Activated naive CD8-positive, alpha-beta T cell (primary cell): Measurements from ENCODE around the gene CEBPE.

Experiments used
- H3K27ac Mint-ChIP-seq: one replicate; pipeline ENCODE4 v1.8.0; 2021; ENCODE audit warnings: mixed read lengths
- H3K27me3 Mint-ChIP-seq: one replicate; pipeline ENCODE4 v1.8.0; 2021; ENCODE audit warnings: mixed read lengths
- H3K36me3 Mint-ChIP-seq: one replicate; pipeline ENCODE4 v1.8.0; 2021; ENCODE audit warnings: mixed read lengths
- H3K4me1 Mint-ChIP-seq: one replicate; pipeline ENCODE4 v1.8.0; 2021; ENCODE audit warnings: low read depth, mixed read lengths
- H3K4me3 Mint-ChIP-seq: one replicate; pipeline ENCODE4 v1.8.0; 2021; ENCODE audit warnings: mild to moderate bottlenecking, mixed read lengths
- H3K9me3 Mint-ChIP-seq: one replicate; pipeline ENCODE4 v1.8.0; 2021; ENCODE audit warnings: low read depth, mixed read lengths

The CEBPE gene

DNA sequence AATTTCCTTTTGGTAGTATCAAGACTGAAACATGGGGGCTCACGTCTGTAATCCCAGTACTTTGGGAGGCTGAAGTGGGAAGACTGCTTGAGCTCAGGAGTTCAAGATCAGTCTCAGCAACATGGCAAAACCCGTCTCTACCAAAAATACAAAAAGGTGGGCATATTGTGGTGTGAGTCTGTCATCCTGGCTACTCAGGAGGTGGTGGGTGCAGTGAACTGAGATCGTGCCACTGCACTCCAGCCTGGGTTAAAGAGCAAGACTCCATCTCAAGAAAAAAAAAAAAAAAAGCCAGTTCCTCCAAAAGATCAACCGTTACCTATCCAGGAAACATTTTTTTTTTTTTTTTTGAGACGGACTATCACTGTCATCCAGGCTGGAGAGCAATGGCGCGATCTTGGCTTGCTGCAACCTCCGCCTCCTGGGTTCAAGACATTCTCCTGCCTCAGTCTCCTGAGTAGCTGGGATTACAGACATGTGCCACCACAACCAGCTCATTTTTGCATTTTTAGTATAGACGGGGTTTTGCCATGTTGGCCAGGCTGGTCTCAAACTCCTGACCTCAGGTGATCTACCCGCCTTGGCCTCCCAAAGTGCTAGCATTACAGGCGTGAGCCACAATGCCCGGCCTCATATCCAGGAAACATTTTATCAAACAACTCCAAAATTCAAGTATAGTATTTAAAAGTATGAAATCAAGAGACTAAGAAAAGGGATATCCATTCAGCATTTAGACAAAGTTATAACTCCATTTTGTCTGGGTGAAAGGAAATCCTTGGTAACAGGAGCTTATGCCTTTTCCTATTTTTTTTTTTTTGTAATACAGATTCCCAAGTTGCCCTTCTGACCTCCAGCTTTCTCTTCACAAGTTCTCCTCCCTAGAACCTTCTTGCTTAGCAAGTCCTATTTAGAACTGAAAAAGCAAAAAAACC lies 27.5 kb downstream of the CEBPE start:
- H3K27ac Mint-ChIP-seq, result peak overlapping the region; percentile 83
- H3K9me3 Mint-ChIP-seq, result no peaks in the 10 kb centered on the region
- peaks cover 26% of the 10 kb centered on the region for H3K36me3 Mint-ChIP-seq
- H3K4me3 Mint-ChIP-seq, result peak overlapping the region; percentile 73
- H3K4me1 Mint-ChIP-seq, result peaks cover 55% of the 10 kb centered on the region
- H3K27me3 Mint-ChIP-seq, result no peaks in the 10 kb centered on the region

GRCh38 chr14:23090254-23090636 lies 28.8 kb downstream of the CEBPE start:
- Mint-ChIP-seq H3K27ac (peak overlapping the region; percentile 58), H3K9me3 (no peaks in the 10 kb centered on the region), H3K4me1 (peaks cover 60% of the 10 kb centered on the region), H3K4me3 (no peak overlapping the region), H3K36me3 (peaks cover 30% of the 10 kb centered on the region), H3K27me3 (no peaks in the 10 kb centered on the region)

- Mint-ChIP-seq H3K27me3 (no peaks in the 10 kb centered on the region), H3K4me1 (peaks cover 62% of the 10 kb centered on the region), H3K27ac (peak overlapping the region; percentile 58), H3K9me3 (no peaks in the 10 kb centered on the region), H3K36me3 (peaks cover 30% of the 10 kb centered on the region), H3K4me3 (no peak overlapping the region)
Observed at GRCh38 chr14:23089498-23090253, 29.4 kb downstream of the CEBPE start.

DNA sequence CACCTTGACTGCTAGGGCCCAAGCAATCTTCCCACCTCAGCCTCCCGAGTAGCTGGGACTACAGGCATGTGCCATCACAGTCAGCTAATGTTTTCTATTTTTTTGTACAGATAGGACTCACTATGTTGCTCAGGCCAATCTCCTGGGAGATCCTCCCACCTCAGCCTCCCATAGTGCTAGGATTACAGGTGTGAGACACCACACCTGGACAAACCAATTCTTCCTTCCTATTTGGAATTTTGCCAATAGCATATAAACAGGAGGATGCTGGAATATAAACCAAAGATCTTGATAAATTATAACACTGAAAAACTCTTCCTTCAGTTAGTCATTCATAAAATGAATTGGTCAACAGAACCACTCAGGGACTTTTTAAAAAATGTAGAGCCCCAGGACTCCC lies 32.5 kb downstream of the CEBPE start:
- Mint-ChIP-seq H3K4me1 (peaks cover 43% of the 10 kb centered on the region), H3K27ac (peak overlapping the region; percentile 85)

DNA sequence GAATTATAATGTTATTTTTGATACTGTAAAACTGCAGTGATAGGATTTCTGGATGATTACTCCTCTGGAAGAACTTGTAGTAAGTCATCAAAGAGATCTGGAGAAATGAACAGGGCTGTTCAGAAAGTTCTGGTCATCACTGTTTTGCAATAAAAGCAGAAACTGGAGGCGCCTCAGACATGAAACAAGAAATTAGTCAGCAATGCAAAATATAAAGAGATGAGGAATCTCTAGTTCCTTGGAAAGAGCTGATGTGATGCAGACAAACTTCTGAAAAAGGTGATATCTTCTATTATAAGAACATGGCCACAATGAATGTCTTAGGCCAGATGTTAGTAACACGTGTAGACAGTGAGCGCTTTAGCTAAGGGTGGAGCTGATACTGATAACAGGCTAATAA lies 33.6 kb downstream of the CEBPE start:
- peak overlapping the region; percentile 53 for H3K4me3 Mint-ChIP-seq

More for the DNA sequence above, 32.5 kb downstream of the CEBPE start:
- Mint-ChIP-seq H3K36me3 (peaks cover 24% of the 10 kb centered on the region), H3K9me3 (no peaks in the 10 kb centered on the region), H3K27me3 (no peaks in the 10 kb centered on the region), H3K4me3 (no peak overlapping the region)

DNA sequence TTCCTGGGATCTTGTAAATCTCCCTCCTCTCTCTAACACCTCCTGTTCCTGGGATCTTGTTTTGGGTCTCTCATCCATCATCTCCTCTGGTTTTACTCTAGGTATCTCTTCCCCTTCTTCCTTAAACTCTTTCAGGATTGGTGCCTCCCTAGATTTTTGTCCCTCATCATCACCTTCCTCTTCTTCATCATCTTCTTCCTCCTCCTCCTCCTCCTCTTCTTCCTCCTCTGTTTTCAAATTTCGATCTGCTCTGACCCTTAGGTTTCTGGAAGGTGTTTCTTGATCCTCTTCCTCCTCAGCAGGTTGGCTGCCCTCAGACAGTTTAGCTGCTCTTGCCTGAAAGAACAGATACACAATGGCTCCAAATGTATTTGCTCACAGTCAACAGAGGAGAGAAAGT lies 38.6 kb downstream of the CEBPE start:
- Mint-ChIP-seq H3K36me3 (peaks cover 2% of the 10 kb centered on the region), H3K27me3 (no peaks in the 10 kb centered on the region), H3K27ac (peak overlapping the region; percentile 82), H3K9me3 (no peaks in the 10 kb centered on the region), H3K4me1 (peaks cover 9% of the 10 kb centered on the region), H3K4me3 (no peak overlapping the region)

More for the DNA sequence above, 33.6 kb downstream of the CEBPE start:
- Mint-ChIP-seq H3K36me3 (peaks cover 22% of the 10 kb centered on the region), H3K4me1 (peaks cover 40% of the 10 kb centered on the region), H3K27me3 (no peaks in the 10 kb centered on the region), H3K27ac (peak overlapping the region; percentile 93), H3K9me3 (no peaks in the 10 kb centered on the region)

DNA sequence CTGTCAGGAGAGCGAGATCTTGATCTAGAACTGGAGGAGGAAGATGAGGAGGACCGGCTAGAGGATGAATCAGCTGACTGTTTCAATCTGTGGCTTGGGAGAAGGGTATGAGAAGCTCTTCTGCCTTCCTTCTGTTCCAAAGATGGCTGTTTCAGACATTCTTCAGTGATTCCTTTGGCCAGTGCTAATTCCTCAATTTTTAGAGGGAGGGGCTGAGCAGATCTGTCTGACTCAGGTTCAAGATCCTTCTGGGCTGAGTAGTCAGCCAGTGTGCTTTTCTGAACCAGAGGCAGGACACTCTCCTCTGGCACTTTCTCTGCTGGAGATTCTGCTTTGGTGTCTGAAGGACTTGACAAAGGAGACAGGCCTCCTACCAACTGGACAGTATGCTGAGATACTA lies 39.3 kb downstream of the CEBPE start:
- Mint-ChIP-seq H3K27me3 (no peaks in the 10 kb centered on the region), H3K4me1 (peaks cover 7% of the 10 kb centered on the region), H3K4me3 (no peak overlapping the region), H3K36me3 (peaks cover 5% of the 10 kb centered on the region), H3K27ac (peak overlapping the region; percentile 82), H3K9me3 (no peaks in the 10 kb centered on the region)

DNA sequence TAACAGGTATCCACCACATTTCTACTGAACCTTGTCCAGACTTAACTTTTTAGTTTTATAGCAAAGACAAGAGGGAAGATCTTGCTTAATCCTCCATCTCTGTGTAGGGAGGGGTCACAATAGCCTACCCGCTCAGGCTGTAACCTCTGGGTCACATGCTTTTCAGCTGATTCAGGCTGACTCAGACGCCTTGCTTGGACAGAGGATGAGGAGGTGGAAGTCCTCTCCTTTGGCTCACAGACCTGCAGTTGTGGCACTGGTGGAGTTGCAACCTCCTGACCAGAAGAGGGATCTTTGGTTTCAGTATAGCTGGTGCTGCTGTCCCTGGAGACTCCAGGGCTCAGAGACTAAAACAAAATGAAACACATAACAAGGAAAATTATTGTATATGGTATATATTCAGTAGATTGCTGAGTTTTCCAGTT lies 40.4 kb downstream of the CEBPE start:
- Mint-ChIP-seq H3K9me3 (no peaks in the 10 kb centered on the region), H3K27ac (peak overlapping the region; percentile 82), H3K36me3 (peaks cover 2% of the 10 kb centered on the region), H3K27me3 (no peaks in the 10 kb centered on the region), H3K4me1 (peaks cover 4% of the 10 kb centered on the region), H3K4me3 (no peak overlapping the region)

- no peak overlapping the region for H3K4me3 Mint-ChIP-seq
- H3K36me3 Mint-ChIP-seq, result peaks cover 2% of the 10 kb centered on the region
- no peaks in the 10 kb centered on the region for H3K9me3 Mint-ChIP-seq
- H3K27ac Mint-ChIP-seq, result peak overlapping the region; percentile 82
- no peaks in the 10 kb centered on the region for H3K27me3 Mint-ChIP-seq
- H3K4me1 Mint-ChIP-seq, result peaks cover 4% of the 10 kb centered on the region
Observed at GRCh38 chr14:23077962-23078361, 41.1 kb downstream of the CEBPE start.

DNA sequence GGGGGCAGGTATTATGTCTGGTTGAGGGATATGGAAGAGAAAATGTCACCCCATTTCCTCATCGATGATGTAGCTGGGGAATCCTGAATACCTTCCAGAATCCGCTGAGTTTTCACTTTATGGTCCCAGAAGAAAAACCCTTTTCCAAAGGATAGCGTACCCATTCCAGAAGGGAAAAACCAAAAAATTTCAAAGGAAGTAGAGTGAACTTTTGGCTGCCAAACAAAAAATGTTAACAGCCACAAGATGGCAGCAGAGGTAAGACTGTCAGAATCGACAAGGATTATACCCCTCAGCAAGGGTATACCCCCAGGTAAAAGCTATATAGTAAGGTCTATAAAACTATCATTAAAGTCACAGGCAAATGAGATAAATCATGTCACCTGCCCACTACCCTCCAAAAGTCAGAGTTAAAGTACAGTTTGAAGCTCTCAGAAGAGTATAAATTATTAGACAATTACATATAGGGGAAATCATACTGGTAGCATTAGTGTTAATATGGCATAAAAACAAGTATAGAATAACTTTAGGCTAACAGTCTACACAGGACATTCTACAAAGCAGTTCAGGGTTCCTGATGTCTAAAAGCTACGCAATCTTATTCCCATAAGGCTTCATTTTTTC lies 42.2 kb downstream of the CEBPE start:
- Mint-ChIP-seq H3K9me3 (no peaks in the 10 kb centered on the region), H3K4me1 (peaks cover 12% of the 10 kb centered on the region), H3K27ac (peak overlapping the region; percentile 16), H3K36me3 (peaks cover 2% of the 10 kb centered on the region), H3K4me3 (no peak overlapping the region), H3K27me3 (no peaks in the 10 kb centered on the region)

DNA sequence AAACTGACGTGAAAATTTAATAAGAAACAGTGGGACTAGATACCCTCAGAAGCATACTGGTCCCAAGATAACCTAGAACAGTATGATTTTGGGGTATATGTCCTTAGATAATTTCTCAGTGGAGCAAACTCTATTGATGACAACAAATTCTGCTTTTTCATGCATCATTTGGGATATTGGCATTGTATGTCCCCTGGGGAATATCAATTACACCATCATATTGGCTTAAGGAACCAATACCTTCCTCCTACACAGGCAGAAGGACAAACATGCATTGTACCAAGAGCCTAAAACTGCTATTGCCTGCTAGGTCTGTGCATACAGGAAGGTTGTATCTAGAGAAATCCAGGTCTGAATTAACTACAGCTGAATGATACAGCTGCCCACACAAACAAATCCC lies 44.1 kb downstream of the CEBPE start:
- Mint-ChIP-seq H3K4me1 (peaks cover 27% of the 10 kb centered on the region), H3K4me3 (no peak overlapping the region), H3K9me3 (no peaks in the 10 kb centered on the region), H3K27ac (no peak overlapping the region), H3K27me3 (no peaks in the 10 kb centered on the region), H3K36me3 (peaks cover 2% of the 10 kb centered on the region)

DNA sequence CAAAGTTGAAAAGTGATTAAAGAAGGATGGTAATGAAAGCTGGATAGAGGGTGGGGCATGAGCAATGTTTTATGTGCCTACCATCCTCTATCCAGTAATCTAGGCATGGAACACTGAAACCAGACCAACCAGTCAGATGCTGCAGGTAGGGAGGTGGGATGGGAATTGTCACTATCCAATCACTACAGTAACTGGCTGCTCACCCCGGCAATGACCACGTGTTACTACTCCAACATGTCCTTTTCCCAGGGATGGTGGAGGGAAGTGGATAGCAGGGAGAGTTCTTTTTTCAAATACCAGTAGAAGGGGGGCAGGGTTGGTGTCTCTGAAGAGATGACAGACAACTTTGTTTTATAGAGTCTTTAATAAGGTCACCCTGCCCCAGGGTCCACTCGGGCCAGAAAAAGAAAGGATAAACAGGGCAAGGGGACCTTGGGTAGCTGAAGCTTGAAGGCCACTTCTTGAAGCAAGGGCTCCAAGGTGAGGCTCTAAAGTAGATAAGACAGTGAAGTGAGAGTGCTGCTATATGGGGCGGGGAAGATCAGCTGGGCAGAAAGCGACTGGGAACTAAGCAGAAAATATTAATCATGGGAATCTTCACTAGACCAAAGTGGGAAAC lies 47.0 kb downstream of the CEBPE start:
- Mint-ChIP-seq H3K4me1 (peaks cover 40% of the 10 kb centered on the region), H3K9me3 (no peaks in the 10 kb centered on the region), H3K27ac (peak overlapping the region; percentile 98), H3K27me3 (no peaks in the 10 kb centered on the region), H3K4me3 (peak overlapping the region; percentile 99), H3K36me3 (peaks cover 6% of the 10 kb centered on the region)

GRCh38 chr14:23071244-23071920 lies 47.7 kb downstream of the CEBPE start:
- Mint-ChIP-seq H3K4me3 (peak overlapping the region; percentile 99), H3K36me3 (peaks cover 6% of the 10 kb centered on the region), H3K4me1 (peaks cover 38% of the 10 kb centered on the region), H3K27ac (peak overlapping the region; percentile 98), H3K27me3 (no peaks in the 10 kb centered on the region), H3K9me3 (no peaks in the 10 kb centered on the region)
